SW 1271 (cell line): Measurements from ENCODE around the gene EIF4A3.
A peak's percentile ranks its signal among the peaks of the same experiment; 100 is the strongest.
"Not testable (repeated sequence)": the region's sequence is repeated elsewhere in the genome, so short reads cannot be mapped to it uniquely, and the experiment has no call there.

ENCODE experiments used
- DNase-seq, 2 experiments: peaks; one replicate each; lab custom pipeline; 2025; lab: John Stamatoyannopoulos, UW

Gene EIF4A3

GRCh38 chr17:80101011-80101945, 45.6 kb downstream of the EIF4A3 start, which contains the start of gene GAA:
GAA (plus strand) TSS chr17:80101581; CDS start chr17:80104587, 3,006 bp downstream.
- peak in 1 of 2 experiments; percentile 67 for DNase-seq

DNA sequence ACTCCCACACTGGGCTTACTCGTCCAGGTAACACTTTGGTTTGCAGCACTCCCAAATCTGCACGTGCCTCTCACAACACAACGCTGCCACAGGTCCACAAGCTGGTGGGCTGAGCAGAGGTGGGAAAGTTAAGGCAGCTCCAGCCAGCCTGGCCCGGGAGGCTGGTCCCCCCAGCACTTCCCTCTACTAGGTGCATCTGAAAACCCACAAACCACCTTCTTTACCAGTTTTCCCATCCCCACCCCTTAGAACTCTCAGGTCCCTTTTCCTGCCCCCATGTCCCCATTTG, 46.9 kb downstream of the EIF4A3 start:
- DNase-seq, result no peak

- no peak for DNase-seq
Observed at GRCh38 chr17:80099291-80100034, 47.5 kb downstream of the EIF4A3 start.

GRCh38 chr17:80097844-80098691, 48.9 kb downstream of the EIF4A3 start:
- no peak for DNase-seq

DNA sequence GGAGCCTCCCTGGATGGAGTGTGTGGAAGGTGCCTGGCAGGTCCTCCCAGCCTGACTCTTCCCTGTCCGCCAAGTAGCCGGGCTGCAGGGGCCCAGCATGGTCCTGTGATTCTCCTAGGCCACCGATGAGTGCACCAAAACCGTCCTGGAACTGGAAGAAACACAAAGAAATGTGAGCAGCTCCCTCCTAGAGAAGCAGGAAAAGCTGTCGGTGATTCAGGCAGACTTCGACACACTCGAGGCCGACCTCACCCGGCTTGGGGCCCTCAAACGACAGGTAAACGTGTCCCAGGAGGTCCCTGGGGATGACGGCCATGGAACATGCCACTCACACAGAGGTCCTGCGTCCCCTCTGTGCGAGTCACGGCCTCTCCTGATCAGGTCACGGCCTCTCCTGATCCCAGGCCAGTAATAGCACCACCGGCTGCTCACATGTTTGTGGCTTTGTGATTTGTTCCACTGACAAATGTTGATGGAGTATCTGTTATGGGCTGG, 49.8 kb downstream of the EIF4A3 start:
- no peak for DNase-seq

DNA sequence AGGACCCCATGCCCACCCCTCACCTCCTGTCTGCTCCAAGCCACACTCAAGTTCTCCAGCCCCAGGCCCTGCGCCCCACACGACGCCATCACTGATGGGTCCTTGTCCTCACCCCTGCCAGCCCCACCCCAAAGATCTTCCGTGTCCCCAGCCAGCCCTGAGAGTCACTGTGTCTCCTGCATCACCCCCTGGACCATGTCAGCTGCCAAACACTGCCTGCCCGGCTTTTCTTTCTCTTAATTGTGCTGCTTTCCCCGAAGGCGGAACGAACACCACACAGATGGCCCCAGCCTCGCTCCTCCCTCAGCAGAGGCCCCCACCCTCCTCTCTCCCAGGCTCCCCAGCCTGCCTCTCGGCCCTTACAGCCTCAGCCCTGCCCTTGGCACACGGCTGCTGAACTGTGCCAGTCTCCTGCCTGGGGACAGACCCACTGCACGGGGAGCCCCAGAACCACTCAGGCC, 50.3 kb downstream of the EIF4A3 start:
- DNase-seq, result no peak

GRCh38 chr17:80095844-80096475, 51.0 kb downstream of the EIF4A3 start:
- no peak for DNase-seq

- DNase-seq, result no peak
Observed at GRCh38 chr17:80095038-80095843, 51.7 kb downstream of the EIF4A3 start.

DNA sequence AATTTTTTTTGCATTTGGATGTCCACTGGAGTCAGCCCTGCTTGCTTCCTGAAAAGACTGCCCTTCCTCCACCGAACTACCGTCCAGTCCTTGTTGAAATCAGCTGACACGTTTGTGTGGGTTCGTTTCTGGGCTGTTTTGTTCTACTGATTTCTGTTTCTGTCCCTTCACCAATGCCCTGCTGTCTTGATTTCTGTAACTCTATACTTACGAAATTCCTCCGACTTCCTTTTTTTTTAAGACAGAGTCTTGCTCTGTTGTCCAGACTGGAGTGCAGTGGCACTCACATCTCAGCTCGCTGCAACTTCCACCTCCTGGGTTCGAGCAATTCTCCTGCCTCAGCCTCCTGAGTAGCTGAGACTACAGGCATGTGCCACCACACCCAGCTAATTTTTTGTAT, 54.0 kb downstream of the EIF4A3 start:
- DNase-seq, result no peak

GRCh38 chr17:80091376-80091775, 55.6 kb downstream of the EIF4A3 start:
- no peak for DNase-seq

DNA sequence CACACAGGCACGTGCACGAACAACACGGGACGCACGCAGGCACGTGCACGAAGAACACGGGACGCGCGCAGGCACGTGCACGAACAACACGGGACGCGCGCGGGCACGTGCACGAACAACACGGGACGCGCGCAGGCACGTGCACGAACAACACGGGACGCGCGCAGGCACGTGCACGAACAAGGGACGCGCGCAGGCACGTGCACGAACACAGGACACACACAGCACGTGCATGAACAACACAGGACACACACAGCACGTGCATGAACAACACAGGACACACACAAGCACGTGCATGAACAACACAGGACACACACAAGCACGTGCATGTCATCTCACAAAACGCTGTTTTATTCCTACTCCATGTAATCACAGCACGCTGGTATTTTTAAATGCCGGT, 56.8 kb downstream of the EIF4A3 start:
- DNase-seq, result not testable (repeated sequence)

DNA sequence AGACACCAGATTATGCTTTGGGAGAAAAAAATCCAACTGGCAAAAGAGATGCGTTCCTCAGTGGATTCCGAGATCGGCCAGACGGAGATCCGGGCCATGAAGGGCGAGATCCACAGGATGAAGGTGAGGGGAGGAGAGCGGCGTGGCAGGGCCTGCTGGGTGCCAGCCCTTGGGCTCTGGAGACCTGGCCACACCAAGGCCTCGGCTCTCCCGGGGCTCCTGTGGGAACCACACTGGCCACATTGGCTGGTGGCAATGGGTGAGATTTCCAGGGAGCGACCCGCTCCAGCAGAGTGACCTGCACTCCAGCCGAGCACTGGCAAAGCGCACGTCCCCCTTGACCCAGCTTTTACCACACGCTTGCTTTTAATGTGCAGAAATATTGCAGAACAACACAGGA, 57.2 kb downstream of the EIF4A3 start:
- no peak for DNase-seq

GRCh38 chr17:80087346-80088265, 59.3 kb downstream of the EIF4A3 start:
- DNase-seq, result no peak

DNA sequence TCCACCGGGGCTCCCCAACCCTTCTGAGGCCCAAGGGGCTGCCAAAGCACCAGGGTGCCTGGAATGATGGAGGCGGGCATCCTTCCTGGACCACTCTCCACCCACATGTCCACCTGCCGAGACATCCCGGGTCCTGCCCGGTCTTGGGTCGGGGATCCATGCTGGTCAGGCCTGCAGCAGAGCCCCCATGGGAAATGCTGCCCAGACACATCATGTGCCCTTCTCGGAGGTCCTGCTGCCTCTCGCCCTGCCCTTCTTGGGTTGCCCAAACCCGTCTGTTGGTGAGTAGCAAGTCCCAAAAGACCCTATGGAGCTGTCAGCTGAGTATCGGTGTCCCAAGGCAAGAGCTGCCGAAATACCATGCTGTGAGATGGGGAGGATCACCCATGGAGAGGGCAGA, 60.3 kb downstream of the EIF4A3 start:
- DNase-seq, result no peak

GRCh38 chr17:80086081-80086480, 60.8 kb downstream of the EIF4A3 start:
- no peak for DNase-seq

- no peak for DNase-seq
Observed at GRCh38 chr17:80084773-80085172, 62.2 kb downstream of the EIF4A3 start.
